A549 (cell line): Measurements from ENCODE around the gene CLASP1.

ENCODE experiments used
- POLR2A ChIP-seq: IDR thresholded peaks from 2 replicates; pipeline ENCODE4 v1.6.1; 2012; ENCODE audit warnings: mild to moderate bottlenecking, low read length
- TF ChIP-seq, protein P1 (sequence below): fragments of >200 bp; sonication (Bioruptor Twin); formaldehyde crosslinking; IDR thresholded peaks from 3 replicates; pipeline ENCODE4 v1.5.1; 2016

DNA sequence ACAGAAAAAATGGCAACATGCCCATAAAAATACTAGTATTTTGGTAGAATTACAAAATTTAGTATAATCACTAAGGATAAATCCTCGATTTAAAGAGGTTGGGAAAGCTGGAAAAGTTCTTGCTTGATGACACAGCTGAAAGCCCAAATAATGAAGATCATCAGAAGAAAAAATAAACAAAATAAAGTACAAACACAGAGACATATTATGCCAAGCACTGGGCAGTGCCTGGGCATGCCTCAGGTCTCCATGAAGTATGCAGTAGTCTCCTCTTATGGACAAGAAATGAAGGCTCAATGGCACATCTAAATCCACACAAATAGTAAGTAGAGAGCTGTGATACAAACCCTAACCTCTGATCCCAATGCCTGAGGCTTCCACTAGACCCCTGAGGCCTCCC, 60.9 kb downstream of the CLASP1 start:
- TF ChIP-seq, protein P1, sequence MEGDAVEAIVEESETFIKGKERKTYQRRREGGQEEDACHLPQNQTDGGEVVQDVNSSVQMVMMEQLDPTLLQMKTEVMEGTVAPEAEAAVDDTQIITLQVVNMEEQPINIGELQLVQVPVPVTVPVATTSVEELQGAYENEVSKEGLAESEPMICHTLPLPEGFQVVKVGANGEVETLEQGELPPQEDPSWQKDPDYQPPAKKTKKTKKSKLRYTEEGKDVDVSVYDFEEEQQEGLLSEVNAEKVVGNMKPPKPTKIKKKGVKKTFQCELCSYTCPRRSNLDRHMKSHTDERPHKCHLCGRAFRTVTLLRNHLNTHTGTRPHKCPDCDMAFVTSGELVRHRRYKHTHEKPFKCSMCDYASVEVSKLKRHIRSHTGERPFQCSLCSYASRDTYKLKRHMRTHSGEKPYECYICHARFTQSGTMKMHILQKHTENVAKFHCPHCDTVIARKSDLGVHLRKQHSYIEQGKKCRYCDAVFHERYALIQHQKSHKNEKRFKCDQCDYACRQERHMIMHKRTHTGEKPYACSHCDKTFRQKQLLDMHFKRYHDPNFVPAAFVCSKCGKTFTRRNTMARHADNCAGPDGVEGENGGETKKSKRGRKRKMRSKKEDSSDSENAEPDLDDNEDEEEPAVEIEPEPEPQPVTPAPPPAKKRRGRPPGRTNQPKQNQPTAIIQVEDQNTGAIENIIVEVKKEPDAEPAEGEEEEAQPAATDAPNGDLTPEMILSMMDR, result no peak
- TF ChIP-seq POLR2A, result no peak
